ENCODE data around the gene SCAF1.

SCAF1 gene

DNA sequence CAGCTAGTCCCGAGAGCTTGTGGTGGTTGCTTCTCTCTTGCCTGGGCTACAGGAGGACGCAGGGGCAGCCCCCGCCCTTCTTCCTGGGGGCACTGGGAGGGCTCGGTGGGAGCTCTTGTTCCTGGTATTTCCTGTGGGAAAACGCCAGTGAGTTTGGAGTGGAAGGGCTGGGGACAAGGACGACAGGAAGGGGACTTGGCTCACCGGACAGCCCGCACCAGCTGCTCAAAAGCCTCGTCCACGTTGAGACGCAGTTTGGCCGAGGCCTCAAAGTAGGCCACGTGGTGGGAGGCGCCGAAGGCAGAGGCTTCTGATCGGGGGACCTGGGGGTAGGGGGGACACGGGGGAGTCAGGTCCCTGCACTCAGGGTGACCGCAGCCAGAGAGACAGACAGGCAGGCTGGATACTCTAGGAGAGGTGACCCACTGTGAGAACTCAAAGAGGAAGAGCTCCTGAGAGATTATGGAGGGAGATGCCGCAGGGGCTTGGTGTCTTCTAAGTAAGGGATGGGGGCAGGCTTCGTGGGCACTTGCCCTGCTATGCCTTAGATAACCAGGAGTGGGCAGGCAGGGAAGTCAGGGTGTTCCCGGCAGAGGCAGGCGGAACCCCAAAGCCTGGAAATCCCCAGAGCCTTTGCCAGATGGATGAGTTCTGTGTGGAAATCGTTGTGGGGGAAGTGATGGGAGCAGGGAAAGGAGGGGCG is 6.3 kb upstream of the SCAF1 start:
- TF ChIP-seq, protein P1, sequence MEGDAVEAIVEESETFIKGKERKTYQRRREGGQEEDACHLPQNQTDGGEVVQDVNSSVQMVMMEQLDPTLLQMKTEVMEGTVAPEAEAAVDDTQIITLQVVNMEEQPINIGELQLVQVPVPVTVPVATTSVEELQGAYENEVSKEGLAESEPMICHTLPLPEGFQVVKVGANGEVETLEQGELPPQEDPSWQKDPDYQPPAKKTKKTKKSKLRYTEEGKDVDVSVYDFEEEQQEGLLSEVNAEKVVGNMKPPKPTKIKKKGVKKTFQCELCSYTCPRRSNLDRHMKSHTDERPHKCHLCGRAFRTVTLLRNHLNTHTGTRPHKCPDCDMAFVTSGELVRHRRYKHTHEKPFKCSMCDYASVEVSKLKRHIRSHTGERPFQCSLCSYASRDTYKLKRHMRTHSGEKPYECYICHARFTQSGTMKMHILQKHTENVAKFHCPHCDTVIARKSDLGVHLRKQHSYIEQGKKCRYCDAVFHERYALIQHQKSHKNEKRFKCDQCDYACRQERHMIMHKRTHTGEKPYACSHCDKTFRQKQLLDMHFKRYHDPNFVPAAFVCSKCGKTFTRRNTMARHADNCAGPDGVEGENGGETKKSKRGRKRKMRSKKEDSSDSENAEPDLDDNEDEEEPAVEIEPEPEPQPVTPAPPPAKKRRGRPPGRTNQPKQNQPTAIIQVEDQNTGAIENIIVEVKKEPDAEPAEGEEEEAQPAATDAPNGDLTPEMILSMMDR (conservative IDR thresholded peaks at IDR 0.05) = no peak
- no peak overlapping the region for H3K27ac ChIP-seq

DNA sequence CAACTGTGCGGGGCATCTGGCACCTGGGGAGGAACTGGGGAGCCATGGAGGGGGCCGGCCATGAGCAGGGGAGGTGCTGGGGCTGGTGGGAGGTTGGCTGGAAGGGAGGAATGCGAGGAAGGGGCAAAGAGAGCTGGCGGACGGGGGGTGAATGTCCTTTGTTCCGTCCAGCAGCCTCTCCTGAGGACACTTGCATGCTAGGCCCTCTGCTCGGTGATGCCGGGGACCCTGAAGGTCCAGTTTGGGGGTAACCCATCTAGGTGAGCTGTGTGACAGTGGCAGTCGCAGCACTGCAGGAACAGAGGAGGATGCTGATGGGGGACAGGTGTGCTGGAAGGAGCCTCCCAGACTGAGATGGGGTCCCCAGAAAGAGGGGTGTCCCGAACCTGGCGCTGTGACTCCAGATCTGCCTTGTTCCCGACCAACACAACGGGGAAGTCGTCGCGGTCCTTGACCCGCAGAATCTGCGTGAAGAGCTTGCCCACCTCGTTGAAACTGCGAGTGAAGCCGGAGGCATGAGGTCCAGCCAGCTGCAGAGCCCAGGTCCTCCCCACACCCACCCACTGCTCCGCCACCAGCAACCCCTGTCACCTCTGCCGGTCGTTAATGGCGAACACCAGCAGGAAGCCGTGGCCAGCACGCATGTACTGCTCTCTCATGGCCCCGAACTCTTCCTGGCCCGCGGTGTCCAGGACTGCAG is 5.6 kb upstream of the SCAF1 start:
- TF ChIP-seq, protein P1 (conservative IDR thresholded peaks at IDR 0.05) = no peak
- no peak overlapping the region for H3K27ac ChIP-seq

DNA sequence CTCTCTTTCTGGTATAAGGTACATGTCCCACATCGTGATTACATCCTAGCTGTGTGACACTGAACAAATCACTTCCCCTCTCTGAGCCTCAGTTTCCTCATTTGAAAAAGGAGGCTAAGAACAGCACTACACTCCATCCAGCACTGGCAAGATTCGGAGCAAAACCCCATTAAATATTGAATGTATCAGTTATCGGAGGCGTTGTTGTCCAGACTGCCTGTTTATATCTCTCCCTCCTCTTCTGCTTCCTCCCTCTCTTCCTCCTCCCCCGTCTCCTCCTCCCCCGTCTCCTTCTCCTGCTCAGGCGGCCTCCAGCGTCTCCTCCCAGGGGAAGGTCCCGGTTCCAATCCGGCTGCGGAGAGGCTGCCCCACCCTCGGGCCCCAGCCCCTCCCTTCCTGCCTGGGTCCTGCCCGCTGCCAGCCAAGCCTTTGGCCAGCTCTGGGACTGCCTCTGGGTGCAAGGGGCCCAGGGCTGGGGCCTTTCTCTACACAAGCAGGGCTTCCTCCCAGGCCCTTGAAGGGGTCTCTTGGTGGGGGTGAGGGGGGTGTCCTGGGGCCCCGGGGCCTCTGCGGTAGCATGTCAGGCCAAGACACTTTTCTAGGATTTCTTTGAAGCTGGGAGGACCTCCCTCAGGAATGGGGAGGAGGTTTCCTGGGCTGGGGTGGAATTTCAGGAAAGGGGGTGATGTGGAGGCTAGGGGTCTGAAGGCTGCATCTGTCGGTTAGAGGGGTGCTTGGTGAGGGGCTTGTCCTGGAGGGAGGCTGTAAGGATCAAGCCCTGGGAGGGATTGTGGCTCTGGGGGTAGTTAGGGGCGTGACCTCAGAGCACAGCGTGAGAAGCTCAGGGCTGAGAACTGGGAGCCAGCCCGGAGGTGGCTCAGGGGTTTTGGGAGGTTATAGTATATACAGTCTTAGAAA is 3.9 kb upstream of the SCAF1 start:
- TF ChIP-seq, protein P1 (conservative IDR thresholded peaks at IDR 0.05) = no peak
- peak overlapping the region; percentile 46; the same call in 1 of the 2 replicates for H3K27ac ChIP-seq

DNA sequence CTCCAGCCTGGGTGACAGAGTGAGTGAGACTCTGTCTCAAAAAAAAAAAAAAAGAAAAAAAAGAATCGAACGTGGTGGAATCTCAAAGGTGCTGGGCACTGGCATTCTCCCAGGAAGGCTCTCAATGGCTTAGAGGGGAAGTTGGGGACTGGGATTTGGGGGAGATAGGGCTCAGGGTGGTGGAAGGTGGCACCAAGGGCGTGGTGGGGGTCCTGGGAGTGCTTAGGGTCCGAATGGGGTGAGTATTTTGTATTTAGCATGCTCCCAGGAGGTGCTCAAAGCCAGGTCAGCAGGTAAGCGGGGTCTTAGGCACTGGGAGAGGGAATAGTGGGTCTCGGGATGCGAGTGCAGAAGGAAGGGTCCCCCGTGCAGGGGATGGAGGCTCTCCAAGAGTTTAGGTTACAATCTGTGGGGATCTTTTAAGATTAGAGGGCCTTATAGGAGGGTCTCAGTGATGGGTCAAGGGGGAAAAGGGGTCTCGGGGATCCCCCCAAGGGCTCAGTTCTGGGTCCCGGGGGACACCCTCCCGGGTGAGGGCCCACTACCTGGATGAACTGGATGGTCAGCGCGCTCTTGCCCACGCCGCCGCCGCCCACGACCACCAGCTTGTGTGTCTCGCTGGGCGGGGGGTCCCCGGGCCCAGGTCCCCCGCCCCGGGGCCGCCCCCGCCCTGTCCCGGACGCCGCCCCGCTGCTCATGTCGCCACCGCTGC is 2.5 kb upstream of the SCAF1 start:
- TF ChIP-seq, protein P1 (conservative IDR thresholded peaks at IDR 0.05) = no peak
- peak overlapping the region; percentile 95 for H3K27ac ChIP-seq

DNA sequence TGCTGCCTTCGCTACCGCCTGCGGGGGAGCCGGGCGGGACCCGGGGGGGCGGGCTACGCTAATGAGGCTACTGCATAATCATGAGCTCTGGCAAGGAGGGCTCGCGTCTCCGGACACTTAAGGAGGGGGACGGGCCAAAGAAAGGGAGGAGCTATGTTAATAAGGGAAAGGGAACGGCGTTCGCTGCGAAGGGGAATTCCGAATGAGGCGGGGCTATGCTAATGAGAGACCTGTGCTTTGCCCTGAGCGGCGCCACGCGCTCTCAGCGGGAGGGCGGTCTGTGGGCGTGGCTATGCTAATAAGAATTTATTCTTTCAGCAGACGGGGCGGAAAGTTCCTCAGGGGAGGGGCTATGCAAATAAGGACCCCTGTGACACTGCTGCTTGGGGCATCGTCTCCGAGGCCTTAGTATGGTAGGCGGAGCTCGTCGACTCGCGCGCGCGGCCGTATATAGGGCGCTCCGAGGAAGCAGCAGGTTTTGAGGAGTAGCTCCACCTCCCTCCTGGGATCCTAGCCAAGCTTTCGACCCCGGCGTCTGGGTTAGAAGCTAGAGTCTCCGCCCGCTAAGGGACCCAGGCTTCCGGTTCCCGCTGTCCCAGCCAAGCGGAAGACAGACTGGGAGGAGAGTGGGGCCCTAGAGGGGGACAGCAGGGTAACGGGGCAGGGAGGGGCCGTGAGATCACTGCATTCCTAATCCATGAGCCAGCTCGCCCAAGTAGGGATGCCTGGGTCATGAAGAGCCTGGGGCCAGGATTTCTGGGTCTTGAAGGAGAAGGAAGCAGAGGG is 1.7 kb upstream of the SCAF1 start, which contains the start of gene RRAS:
RRAS (minus strand) TSS at position 31 of the 786 bp plus-strand sequence. CDS start 45 bp downstream, outside the sequence.
- TF ChIP-seq, protein P1 (conservative IDR thresholded peaks at IDR 0.05) = no peak
- peak within 1 kb of the TSS; percentile 95 for H3K27ac ChIP-seq

DNA sequence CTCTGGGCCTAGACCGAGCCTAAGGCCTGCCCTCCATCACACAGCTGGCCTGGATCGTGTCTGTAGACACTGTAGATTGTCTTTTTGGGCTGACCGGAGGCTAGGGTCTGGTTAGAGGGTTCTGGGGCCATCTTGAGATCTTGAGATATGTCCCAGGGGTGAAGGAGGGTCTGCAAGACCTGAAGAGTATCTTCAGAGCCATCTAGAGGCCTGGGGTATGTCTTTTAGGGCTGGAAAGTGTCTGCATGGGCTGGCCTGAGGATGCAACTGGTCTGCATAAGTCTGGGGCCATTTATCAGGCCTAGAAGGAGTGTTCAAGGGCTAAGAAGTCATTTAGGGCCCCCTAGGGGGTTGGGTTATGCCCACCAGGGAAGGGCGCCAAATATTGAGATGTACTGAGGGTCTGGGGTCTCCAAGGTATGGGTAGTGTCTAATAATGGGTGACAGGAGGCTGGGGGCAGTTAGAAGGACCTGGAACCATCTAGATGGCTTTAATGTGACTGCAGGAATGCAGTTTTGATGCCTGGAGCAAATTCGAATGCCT is 555 bp downstream of the SCAF1 start:
- TF ChIP-seq, protein P1 (conservative IDR thresholded peaks at IDR 0.05) = no peak
- H3K27ac ChIP-seq = peak overlapping the region; percentile 95

All from VCaP (cell line).